Spleen (tissue), 11 donors: Measurements from ENCODE around the gene TMIGD2. TPM values are rescaled to one million over a fixed set of nuclear protein-coding genes. Genes with fewer than 3 reads are reported as not detected.

ENCODE experiments used
- DNase-seq: peaks from one replicate; pipeline ENCODE4 v3.0.0-alpha.2; 2020
- H3K27ac ChIP-seq, 8 donors: fragments of 200-600 bp; sonication (generic) in 7 of 8; 1 replicate in 4 of 8; 2 replicates in 4 of 8; pipeline versions ENCODE4 v1.5.0 to v1.8.0; 2016 to 2021; ENCODE audit warnings: inconsistent platforms in 4 of 8, mild to moderate bottlenecking in 4 of 8, moderate library complexity in 1 of 8
- H3K27me3 ChIP-seq, 7 donors: fragments of 200-600 bp; sonication (generic) in 6 of 7; replicated peaks in 1 of 7; 1 replicate in 4 of 7; 2 replicates in 3 of 7; pipeline versions ENCODE4 v1.5.0 to v1.8.0; 2016 to 2021; ENCODE audit warnings: inconsistent platforms in 3 of 7, mild to moderate bottlenecking in 1 of 7
- H3K36me3 ChIP-seq, 6 donors: fragments of 200-600 bp; sonication (generic) in 5 of 6; 1 replicate in 4 of 6; 2 replicates in 2 of 6; pipeline versions ENCODE4 v1.5.0 to v1.8.0; 2016 to 2021; ENCODE audit warnings: inconsistent platforms in 2 of 6
- H3K4me1 ChIP-seq, 6 donors: fragments of 200-600 bp; sonication (generic) in 5 of 6; 1 replicate in 3 of 6; 2 replicates in 3 of 6; pipeline versions ENCODE4 v1.5.0 to v1.8.0; 2016 to 2021; ENCODE audit warnings: inconsistent platforms in 3 of 6
- H3K4me3 ChIP-seq, 8 donors: fragments of 200-600 bp; sonication (generic) in 7 of 8; 1 replicate in 4 of 8; 2 replicates in 4 of 8; pipeline versions ENCODE4 v1.5.0 to v1.8.0; 2016 to 2021; ENCODE audit warnings: inconsistent platforms in 4 of 8, mild to moderate bottlenecking in 4 of 8, moderate library complexity in 2 of 8
- H3K9me3 ChIP-seq, 8 donors: fragments of 200-600 bp; sonication (generic) in 7 of 8; 1 replicate in 4 of 8; 2 replicates in 4 of 8; pipeline versions ENCODE4 v1.5.0 to v1.8.0; 2016 to 2021; ENCODE audit warnings: inconsistent platforms in 4 of 8
- POLR2A ChIP-seq, 3 donors: fragments of 450-650 bp; IDR thresholded peaks; one replicate each; pipeline ENCODE4 v1.5.1; 2017; ENCODE audit warnings: antibody characterized with exemption in 3 of 3, mild to moderate bottlenecking in 1 of 3
- POLR2AphosphoS5 ChIP-seq, 3 donors: sonication (generic); formaldehyde crosslinking; IDR thresholded peaks; one replicate each; pipeline ENCODE4 v1.5.1; 2017; ENCODE audit warnings: antibody characterized with exemption in 3 of 3
- WGBS, 5 donors: extraction: QIAGEN DNeasy Blood & Tissue Kit in 3 of 5; methylation state at CpG; one replicate each; pipeline versions ENCODE4 v1.1.5 to v1.1.7; 2013 to 2018; 5-methylcytosine and 5-hydroxymethylcytosine counted together
- intact Hi-C: fragments of 100-400 bp; cut with DNase I; formaldehyde crosslinking; loops from one replicate; pipeline ENCODE4 v1.15.0; 2023; ENCODE audit warnings: low total_unique reads
- polyA plus RNA-seq, 3 donors: library from polyadenylated mRNA; stranded (reverse); fragments of 200-250 nt; gene quantifications; one replicate each; pipeline ENCODE4 v1.2.1, GENCODE V29; 2013
- total RNA-seq, 7 donors: library from RNA; depleted of rRNA in 3 of 7; stranded (reverse); fragments of >200 nt in 3 of 7; fragmentation: NEBNext Ultra II Directional in 4 of 7; extraction: Animal tissue kit (Norgen Biotek cat#: 25700) in 4 of 7; gene quantifications; one replicate each; pipeline versions ENCODE4 v1.1.0 to v1.2.1, GENCODE V29; 2016 to 2021
- TF ChIP-seq, protein P1 (sequence below), 11 experiments: fragments of 200-600 bp in 7 of 11; fragments of 450-650 bp in 4 of 11; sonication (generic) in 4 of 11; IDR thresholded peaks in 8 of 11; conservative IDR thresholded peaks in 3 of 11; 1 replicate in 7 of 11; 2 replicates in 4 of 11; pipeline versions ENCODE4 v1.4.0 to v1.8.0; 2016 to 2021; ENCODE audit warnings: antibody characterized with exemption in 11 of 11, inconsistent platforms in 4 of 11, mild to moderate bottlenecking in 1 of 11
- donor health status: healthy with polysubstance abuse.
- donor health status: DM: no; HTN: no; CAD: no; lungs with moderate emphysema.
- donor health status: DM: no; HTN: no; CAD: no.
- donor health status: Bipolar disorder and iron deficiency.
- donor health status: healthy.
- donor health status: DM: no; HTN: no; CAD: no.
- donor health status: DM: yes; HTN: yes; CAD: no.

Gene TMIGD2
- total and polyA plus RNA-seq, 10 donors: 1.6 to 6.1 (median 4.2) TPM

DNA sequence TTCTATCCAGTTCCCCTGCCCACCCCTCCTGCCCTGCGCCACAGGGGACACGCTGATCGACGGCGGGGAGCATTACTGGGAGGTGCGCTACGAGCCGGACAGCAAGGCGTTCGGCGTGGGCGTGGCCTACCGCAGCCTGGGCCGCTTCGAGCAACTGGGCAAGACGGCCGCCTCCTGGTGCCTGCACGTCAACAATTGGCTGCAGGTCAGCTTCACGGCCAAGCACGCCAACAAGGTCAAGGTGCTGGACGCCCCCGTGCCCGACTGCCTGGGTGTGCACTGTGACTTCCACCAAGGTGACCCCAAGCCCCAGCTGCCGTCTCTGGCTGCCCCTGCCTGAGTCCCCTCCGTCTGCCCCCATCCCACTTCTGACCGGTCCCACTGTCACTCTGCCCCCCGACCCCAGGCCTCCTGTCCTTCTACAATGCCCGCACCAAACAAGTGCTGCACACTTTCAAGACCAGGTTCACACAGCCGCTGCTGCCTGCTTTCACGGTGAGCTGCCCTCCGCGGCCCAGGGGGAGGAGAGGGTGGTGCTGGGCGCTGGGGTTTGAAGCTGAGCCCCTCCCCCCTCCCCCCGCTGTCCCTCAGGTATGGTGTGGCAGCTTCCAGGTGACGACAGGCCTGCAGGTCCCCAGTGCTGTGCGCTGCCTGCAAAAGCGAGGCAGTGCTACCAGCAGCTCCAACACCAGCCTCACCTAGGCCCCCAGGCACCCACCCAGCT lies 20.9 kb upstream of the TMIGD2 start:
- H3K27ac ChIP-seq: no peak overlapping the region
- H3K36me3 ChIP-seq: no peaks in the 10 kb centered on the region
- H3K4me3 ChIP-seq: no peak overlapping the region
- TF ChIP-seq POLR2AphosphoS5 (IDR thresholded peaks at IDR 0.05) (no peak), POLR2A (IDR thresholded peaks at IDR 0.05) (no peak)
- TF ChIP-seq, protein P1, sequence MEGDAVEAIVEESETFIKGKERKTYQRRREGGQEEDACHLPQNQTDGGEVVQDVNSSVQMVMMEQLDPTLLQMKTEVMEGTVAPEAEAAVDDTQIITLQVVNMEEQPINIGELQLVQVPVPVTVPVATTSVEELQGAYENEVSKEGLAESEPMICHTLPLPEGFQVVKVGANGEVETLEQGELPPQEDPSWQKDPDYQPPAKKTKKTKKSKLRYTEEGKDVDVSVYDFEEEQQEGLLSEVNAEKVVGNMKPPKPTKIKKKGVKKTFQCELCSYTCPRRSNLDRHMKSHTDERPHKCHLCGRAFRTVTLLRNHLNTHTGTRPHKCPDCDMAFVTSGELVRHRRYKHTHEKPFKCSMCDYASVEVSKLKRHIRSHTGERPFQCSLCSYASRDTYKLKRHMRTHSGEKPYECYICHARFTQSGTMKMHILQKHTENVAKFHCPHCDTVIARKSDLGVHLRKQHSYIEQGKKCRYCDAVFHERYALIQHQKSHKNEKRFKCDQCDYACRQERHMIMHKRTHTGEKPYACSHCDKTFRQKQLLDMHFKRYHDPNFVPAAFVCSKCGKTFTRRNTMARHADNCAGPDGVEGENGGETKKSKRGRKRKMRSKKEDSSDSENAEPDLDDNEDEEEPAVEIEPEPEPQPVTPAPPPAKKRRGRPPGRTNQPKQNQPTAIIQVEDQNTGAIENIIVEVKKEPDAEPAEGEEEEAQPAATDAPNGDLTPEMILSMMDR (IDR thresholded peaks at IDR 0.05 in 8 of 11, conservative IDR thresholded peaks at IDR 0.05 in 3 of 11): no peak
- DNase-seq: no peak
- peaks cover 3 to 19% (median 15%) of the 10 kb centered on the region in 6 donors for H3K4me1 ChIP-seq
- WGBS, 5 donors: 77 to 86% (median 83%) methylated on average over 21 to 37 of the region's 37 CpGs
- H3K9me3 ChIP-seq: peaks cover 0 to 36% (median 3%) of the 10 kb centered on the region in 8 donors
- intact Hi-C loops: no loop called here
- H3K27me3 ChIP-seq: peaks cover 0 to 27% (median 11%) of the 10 kb centered on the region in 7 donors

DNA sequence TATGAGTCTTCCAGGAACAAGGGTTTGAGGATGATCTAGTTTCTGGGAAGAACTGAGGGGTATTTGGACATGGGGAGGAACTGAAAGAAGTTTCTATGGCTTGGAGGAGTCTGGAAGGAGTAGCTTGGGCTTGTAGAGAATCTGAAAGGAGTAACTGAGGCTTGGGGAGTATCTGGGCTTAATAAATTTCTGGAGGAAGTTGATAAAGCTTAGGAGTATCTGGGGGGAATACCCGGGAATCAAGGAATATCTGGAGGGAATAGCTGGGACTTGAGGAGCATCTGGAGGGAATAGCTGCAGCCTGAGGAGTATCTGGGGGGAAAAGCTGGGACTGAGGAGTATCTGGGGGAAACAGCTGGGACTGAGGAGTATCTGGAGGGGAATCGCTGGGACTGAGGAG lies 18.2 kb upstream of the TMIGD2 start:
- Histone ChIP-seq H3K4me1 (no peaks in the 10 kb centered on the region), H3K27me3 (peaks cover 0 to 26% (median 0%) of the 10 kb centered on the region in 7 donors), H3K36me3 (no peaks in the 10 kb centered on the region), H3K4me3 (no peak overlapping the region), H3K27ac (no peak overlapping the region), H3K9me3 (peaks cover 0 to 36% (median 3%) of the 10 kb centered on the region in 8 donors)
- DNase-seq: no peak
- intact Hi-C loops: no loop called here
- 86 to 95% (median 95%) methylated on average over 2 of the region's 2 CpGs for WGBS, 5 donors
- TF ChIP-seq POLR2A (IDR thresholded peaks at IDR 0.05): no peak
- TF ChIP-seq, protein P1 (IDR thresholded peaks at IDR 0.05 in 8 of 11, conservative IDR thresholded peaks at IDR 0.05 in 3 of 11): no peak
- no peak for TF ChIP-seq POLR2AphosphoS5 (IDR thresholded peaks at IDR 0.05)

DNA sequence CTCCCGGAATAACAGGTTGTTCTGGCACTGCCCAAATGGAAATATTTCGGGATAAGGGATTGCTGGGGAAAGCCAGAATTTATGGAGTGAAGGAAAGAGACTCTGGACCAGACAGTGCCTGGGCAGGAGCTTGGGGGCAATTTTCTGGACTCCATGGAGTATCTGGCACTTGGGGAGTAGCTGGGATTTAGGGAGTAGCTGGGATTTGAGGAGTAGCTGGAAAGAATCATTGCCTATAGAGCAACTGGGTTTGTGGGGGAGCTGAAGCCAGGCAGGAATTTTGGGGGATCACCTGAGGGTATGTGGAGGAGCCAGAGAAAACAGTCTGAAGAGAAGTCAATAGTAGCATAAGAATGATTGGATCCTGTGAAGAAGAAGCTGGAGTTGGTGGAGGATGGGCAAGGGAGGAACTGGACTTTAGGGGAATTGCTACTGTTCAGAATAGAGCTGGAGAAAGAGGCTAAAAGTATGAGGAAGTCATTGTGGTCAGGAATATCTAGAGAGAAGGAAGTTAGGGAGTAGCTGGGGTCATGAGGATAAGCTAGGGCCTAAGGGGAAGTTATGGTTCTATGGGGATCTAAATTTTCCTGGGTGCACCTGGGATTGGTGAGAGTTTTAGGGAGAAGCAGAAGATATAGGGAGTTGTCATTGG lies 17.0 kb upstream of the TMIGD2 start:
- intact Hi-C loops: no loop called here
- no peak overlapping the region for H3K27ac ChIP-seq
- no peak overlapping the region for H3K4me3 ChIP-seq
- H3K4me1 ChIP-seq: peaks cover 0 to 8% (median 3%) of the 10 kb centered on the region in 6 donors
- TF ChIP-seq, protein P1 (IDR thresholded peaks at IDR 0.05 in 8 of 11, conservative IDR thresholded peaks at IDR 0.05 in 3 of 11): no peak
- TF ChIP-seq POLR2AphosphoS5 (IDR thresholded peaks at IDR 0.05): no peak
- TF ChIP-seq POLR2A (IDR thresholded peaks at IDR 0.05): no peak
- H3K9me3 ChIP-seq: peaks cover 0 to 36% (median 3%) of the 10 kb centered on the region in 8 donors
- H3K27me3 ChIP-seq: peaks cover 0 to 26% (median 0%) of the 10 kb centered on the region in 7 donors
- H3K36me3 ChIP-seq: no peaks in the 10 kb centered on the region
- no peak for DNase-seq
- 95 to 100% (median 95%) methylated on average over 2 of the region's 2 CpGs for WGBS, 5 donors

DNA sequence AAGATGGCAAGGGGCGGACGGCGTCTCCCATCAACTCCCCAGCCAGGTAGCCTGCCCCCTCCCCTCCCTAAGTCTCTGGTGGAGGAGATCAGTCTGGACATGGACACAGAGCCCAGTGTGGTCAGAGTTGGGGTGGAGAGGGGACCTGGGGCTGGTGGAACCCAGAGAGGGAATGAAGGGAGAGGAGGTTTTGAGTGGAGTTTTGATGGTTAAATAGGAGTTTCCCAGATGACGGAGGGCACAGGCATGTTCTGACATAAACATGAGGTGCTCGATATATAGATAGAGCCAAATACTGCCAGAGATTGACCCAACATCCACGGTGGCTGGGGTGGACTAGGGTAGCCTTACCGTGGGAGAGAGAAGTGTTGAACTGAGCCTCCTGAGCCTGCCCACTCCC lies 16.3 kb upstream of the TMIGD2 start:
- WGBS, 5 donors: 90 to 96% (median 93%) methylated on average over 7 of the region's 7 CpGs
- no peak overlapping the region for H3K4me3 ChIP-seq

More for the DNA sequence above, 16.3 kb upstream of the TMIGD2 start:
- Histone ChIP-seq H3K36me3 (no peaks in the 10 kb centered on the region), H3K27ac (no peak overlapping the region), H3K27me3 (peaks cover 0 to 27% (median 0%) of the 10 kb centered on the region in 7 donors), H3K4me1 (peaks cover 0 to 14% (median 3%) of the 10 kb centered on the region in 6 donors), H3K9me3 (peaks cover 0 to 36% (median 3%) of the 10 kb centered on the region in 8 donors)
- no peak for TF ChIP-seq POLR2AphosphoS5 (IDR thresholded peaks at IDR 0.05)
- TF ChIP-seq POLR2A (IDR thresholded peaks at IDR 0.05): no peak
- TF ChIP-seq, protein P1 (IDR thresholded peaks at IDR 0.05 in 8 of 11, conservative IDR thresholded peaks at IDR 0.05 in 3 of 11): no peak
- no peak for DNase-seq
- intact Hi-C loops: no loop called here
